Trophoblast cell (in vitro differentiated cells and primary cell): Measurements from ENCODE around the gene UGT2B28.
"Not testable (repeated sequence)": the region's sequence is repeated elsewhere in the genome, so short reads cannot be mapped to it uniquely, and the experiment has no call there.

Source experiments
- DNase-seq, 2 donors: peaks; one replicate each; pipeline ENCODE4 v3.0.0-alpha.2; 2016
- H2AFZ ChIP-seq: 2 replicates; pipeline ENCODE4 v1.6.1; 2013; ENCODE audit warnings: low read length, moderate library complexity, mild to moderate bottlenecking; ENCODE audit not compliant: insufficient read depth, poor library complexity
- H2AK5ac ChIP-seq: 2 replicates; pipeline ENCODE4 v1.6.1; 2013; ENCODE audit warnings: mild to moderate bottlenecking, low read length
- H2BK120ac ChIP-seq: 2 replicates; pipeline ENCODE4 v1.6.1; 2013; ENCODE audit warnings: low read length, mild to moderate bottlenecking, moderate library complexity; ENCODE audit not compliant: insufficient read depth, poor library complexity
- H2BK12ac ChIP-seq: 2 replicates; pipeline ENCODE4 v1.6.1; 2013; ENCODE audit warnings: mild to moderate bottlenecking, low read length, moderate library complexity
- H2BK5ac ChIP-seq: 2 replicates; pipeline ENCODE4 v1.6.1; 2013; ENCODE audit warnings: low read length, low read depth, moderate library complexity, mild to moderate bottlenecking; ENCODE audit not compliant: poor library complexity
- H3K14ac ChIP-seq: 2 replicates; pipeline ENCODE4 v1.6.1; 2013; ENCODE audit warnings: mild to moderate bottlenecking, low read length
- H3K18ac ChIP-seq: 2 replicates; pipeline ENCODE4 v1.6.1; 2013; ENCODE audit warnings: mild to moderate bottlenecking, low read length
- H3K23ac ChIP-seq: 2 replicates; pipeline ENCODE4 v1.6.1; 2013; ENCODE audit warnings: low read length
- H3K27ac ChIP-seq: 2 replicates; pipeline ENCODE4 v1.5.1; 2013; ENCODE audit warnings: low read depth, mild to moderate bottlenecking, inconsistent platforms, low read length, moderate library complexity
- H3K27me3 ChIP-seq: 2 replicates; pipeline ENCODE4 v1.6.1; 2013; ENCODE audit warnings: inconsistent platforms, mild to moderate bottlenecking, low read length, moderate library complexity; ENCODE audit not compliant: insufficient read depth
- H3K36me3 ChIP-seq, 2 experiments: 1 replicate in 1 of 2; 2 replicates in 1 of 2; pipeline ENCODE4 v1.6.1; 2013; ENCODE audit warnings: low read length in 2 of 2, mild to moderate bottlenecking in 2 of 2, moderate library complexity in 1 of 2; ENCODE audit not compliant: insufficient read depth in 2 of 2, control insufficient read depth in 1 of 2
- H3K4ac ChIP-seq: 2 replicates; pipeline ENCODE4 v1.6.1; 2013; ENCODE audit warnings: low read depth, mild to moderate bottlenecking, low read length, moderate library complexity
- H3K4me1 ChIP-seq, 2 experiments: 1 replicate in 1 of 2; 2 replicates in 1 of 2; pipeline ENCODE4 v1.6.1; 2013; ENCODE audit warnings: low read length in 2 of 2, mild to moderate bottlenecking in 2 of 2, moderate library complexity in 1 of 2; ENCODE audit not compliant: insufficient read depth in 2 of 2, control insufficient read depth in 1 of 2
- H3K4me2 ChIP-seq: 2 replicates; pipeline ENCODE4 v1.6.1; 2013; ENCODE audit warnings: inconsistent platforms, mild to moderate bottlenecking, low read length, moderate library complexity
- H3K4me3 ChIP-seq: 2 replicates; pipeline ENCODE4 v1.5.1; 2013; ENCODE audit warnings: mild to moderate bottlenecking, low read depth, low read length, inconsistent platforms
- H3K79me1 ChIP-seq: one replicate; pipeline ENCODE4 v1.6.1; 2013; ENCODE audit warnings: low read length
- H3K79me2 ChIP-seq: 2 replicates; pipeline ENCODE4 v1.6.1; 2013; ENCODE audit warnings: low read length, mild to moderate bottlenecking; ENCODE audit not compliant: control insufficient read depth, insufficient read depth, poor library complexity
- H3K9ac ChIP-seq: 2 replicates; pipeline ENCODE4 v1.6.1; 2013; ENCODE audit warnings: mild to moderate bottlenecking, low read length
- H3K9me3 ChIP-seq: 2 replicates; pipeline ENCODE4 v1.6.1; 2013; ENCODE audit warnings: low read depth, mild to moderate bottlenecking, control low read depth, inconsistent platforms, low read length; ENCODE audit not compliant: insufficient read depth
- H4K12ac ChIP-seq: 2 replicates; pipeline ENCODE4 v1.6.1; 2013; ENCODE audit warnings: low read depth, mild to moderate bottlenecking, low read length, moderate library complexity
- H4K8ac ChIP-seq: 2 replicates; pipeline ENCODE4 v1.6.1; 2013; ENCODE audit warnings: low read depth, mild to moderate bottlenecking, low read length, moderate library complexity
- H4K91ac ChIP-seq: one replicate; pipeline ENCODE4 v1.6.1; 2013; ENCODE audit warnings: low read depth, mild to moderate bottlenecking, low read length, moderate library complexity
- WGBS: extraction: QIAGEN DNeasy Blood & Tissue Kit; methylation state at CpG from one replicate; pipeline ENCODE4 v1.1.7; 2013; ENCODE audit warnings: missing lambda C conversion rate; ENCODE audit not compliant: insufficient read length, insufficient coverage; ENCODE audit errors: extremely low coverage; 5-methylcytosine and 5-hydroxymethylcytosine counted together

UGT2B28 gene

DNA sequence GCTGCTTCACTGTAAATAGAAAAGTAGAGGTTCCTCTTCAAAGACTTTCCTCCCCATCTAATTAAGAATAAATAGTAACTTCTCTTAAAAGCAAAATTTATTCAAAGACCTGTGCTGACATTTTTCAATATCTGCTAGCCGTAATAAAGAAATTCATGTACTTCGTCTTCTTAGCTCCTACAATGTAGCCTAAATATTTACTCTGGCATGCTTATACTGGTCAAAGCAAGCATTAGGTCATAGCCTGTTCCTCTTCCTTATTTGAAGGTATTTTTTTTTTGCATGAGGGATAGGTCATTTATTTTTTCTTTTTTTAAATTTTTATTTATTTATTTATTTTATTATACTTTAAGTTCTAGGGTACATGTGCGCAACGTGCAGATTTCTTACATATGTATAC is 30.0 kb downstream of the UGT2B28 start:
- not testable (repeated sequence) for H3K79me1 ChIP-seq, H3K27ac ChIP-seq, H3K27me3 ChIP-seq, H3K4me1 ChIP-seq, H3K79me2 ChIP-seq, H4K12ac ChIP-seq, H2AK5ac ChIP-seq, H3K14ac ChIP-seq, H3K18ac ChIP-seq, H3K4ac ChIP-seq, H3K23ac ChIP-seq, H2AFZ ChIP-seq, H2BK120ac ChIP-seq, H3K4me2 ChIP-seq, H4K8ac ChIP-seq, H2BK12ac ChIP-seq, H4K91ac ChIP-seq, H2BK5ac ChIP-seq, H3K36me3 ChIP-seq, H3K4me3 ChIP-seq, DNase-seq, H3K9me3 ChIP-seq, H3K9ac ChIP-seq
- WGBS: no CpG with 5 or more reads among the region's 4 CpGs

DNA sequence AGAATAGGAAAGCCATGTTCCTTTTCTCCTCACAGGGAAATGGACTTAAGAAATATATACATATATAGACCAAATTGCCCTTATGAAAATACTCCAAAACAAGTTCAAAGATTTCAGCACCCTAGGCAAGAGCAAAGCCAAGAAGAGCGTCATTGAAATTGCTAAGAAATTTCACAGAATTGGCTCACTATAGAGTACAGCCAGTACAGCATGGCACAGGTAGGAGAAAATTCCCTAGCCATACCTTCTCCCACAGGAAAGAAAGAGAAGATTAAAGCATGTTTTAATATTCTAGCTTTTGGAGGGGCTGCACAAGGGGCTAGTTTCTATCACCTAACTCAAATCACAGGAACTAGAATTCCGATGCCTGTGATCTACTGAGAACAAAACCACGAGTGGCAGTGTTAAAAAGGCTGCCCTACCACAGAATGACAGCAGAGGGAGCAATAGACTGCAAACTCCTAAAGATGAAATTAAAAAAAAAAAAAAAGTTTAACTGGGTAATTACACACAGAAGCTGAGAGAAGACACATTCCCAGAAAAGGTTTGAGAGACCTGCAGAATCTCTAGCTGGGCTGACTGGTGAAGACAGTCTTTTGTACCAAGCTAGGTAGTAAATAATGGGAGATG is 37.5 kb downstream of the UGT2B28 start:
- H3K36me3 ChIP-seq, H3K4me3 ChIP-seq, H2AK5ac ChIP-seq, H2BK12ac ChIP-seq, H3K9me3 ChIP-seq, H3K27me3 ChIP-seq, H4K12ac ChIP-seq, H3K4me2 ChIP-seq, H2AFZ ChIP-seq, H3K4me1 ChIP-seq, H3K14ac ChIP-seq, H3K9ac ChIP-seq, H3K23ac ChIP-seq, H3K18ac ChIP-seq, H2BK120ac ChIP-seq, H3K27ac ChIP-seq, H2BK5ac ChIP-seq, H3K79me2 ChIP-seq, H4K91ac ChIP-seq, H3K79me1 ChIP-seq, H3K4ac ChIP-seq, H4K8ac ChIP-seq: not testable (repeated sequence)
- peak; percentile 8 to 27 for DNase-seq
- no CpG with 5 or more reads among the region's 3 CpGs for WGBS

DNA sequence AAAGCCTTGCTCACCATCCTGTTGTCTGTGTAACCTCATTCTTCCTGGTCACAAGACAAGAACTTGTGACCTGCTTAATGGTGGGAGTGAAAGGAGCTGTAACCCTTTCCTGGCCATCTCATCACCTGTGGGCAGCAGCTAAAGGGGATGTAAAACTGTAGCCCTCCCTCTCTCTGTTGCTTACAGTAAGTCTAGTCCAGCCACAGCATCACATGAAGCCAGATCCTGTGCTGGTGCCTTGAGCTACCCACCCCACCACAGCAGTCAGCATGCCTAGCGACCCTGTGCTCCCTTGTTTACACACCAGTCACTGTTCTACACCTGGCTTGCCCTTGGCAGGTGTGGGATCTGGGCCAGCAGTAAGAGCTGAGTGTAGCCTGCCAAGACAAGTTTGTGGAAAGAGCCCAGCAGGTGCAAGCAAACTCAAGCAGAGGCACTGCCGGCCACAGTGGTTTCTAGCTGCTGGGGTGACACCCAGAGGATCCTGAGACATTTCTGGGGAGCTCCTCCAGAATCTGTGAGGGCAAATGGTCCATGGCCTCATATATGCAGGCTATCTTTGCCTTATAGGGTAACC is 41.0 kb downstream of the UGT2B28 start:
- Histone ChIP-seq H3K79me2 (no peaks in the 10 kb centered on the region), H3K4me1 (no peaks in the 10 kb centered on the region), H2BK120ac (no peak overlapping the region), H2BK12ac (no peak overlapping the region), H3K4me3 (no peak overlapping the region), H3K23ac (no peak overlapping the region), H3K14ac (no peak overlapping the region), H2BK5ac (no peak overlapping the region), H3K36me3 (no peaks in the 10 kb centered on the region), H3K27ac (no peak overlapping the region), H3K18ac (no peak overlapping the region), H3K4me2 (no peak overlapping the region), H3K9ac (no peak overlapping the region), H3K27me3 (no peaks in the 10 kb centered on the region), H3K79me1 (no peaks in the 10 kb centered on the region), H3K4ac (no peak overlapping the region), H2AFZ (no peak overlapping the region), H4K8ac (no peak overlapping the region), H4K12ac (no peak overlapping the region), H3K9me3 (no peaks in the 10 kb centered on the region), H4K91ac (no peak overlapping the region), H2AK5ac (no peak overlapping the region)
- no CpG with 5 or more reads among the region's 2 CpGs for WGBS
- DNase-seq: no peak

DNA sequence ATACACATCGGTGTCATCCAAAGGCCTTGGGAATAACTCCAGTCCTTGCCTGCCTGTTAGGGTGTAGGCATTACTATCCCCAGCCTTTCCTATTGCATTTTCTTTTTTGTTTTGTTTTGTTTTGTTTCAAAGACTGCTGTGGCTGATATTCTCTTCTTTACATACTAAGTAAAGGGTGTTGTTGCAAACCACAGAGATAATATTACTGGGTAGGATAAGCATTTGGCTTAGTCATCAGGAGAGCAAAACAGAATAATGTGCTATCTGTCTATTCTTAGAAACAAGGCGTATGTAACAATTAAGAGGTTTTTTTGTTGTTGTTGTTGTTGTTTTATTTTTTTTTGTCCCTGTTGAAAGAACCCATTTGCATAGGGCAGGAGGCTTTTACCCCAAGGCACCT is 41.8 kb downstream of the UGT2B28 start:
- no peak for DNase-seq

More for the DNA sequence above, 41.8 kb downstream of the UGT2B28 start:
- no peak overlapping the region for H3K9ac ChIP-seq
- no peak overlapping the region for H4K12ac ChIP-seq
- H3K79me2 ChIP-seq: no peaks in the 10 kb centered on the region
- no peak overlapping the region for H2BK120ac ChIP-seq
- H3K27ac ChIP-seq: no peak overlapping the region
- H3K36me3 ChIP-seq: no peaks in the 10 kb centered on the region
- no peak overlapping the region for H4K91ac ChIP-seq
- no peak overlapping the region for H2BK12ac ChIP-seq
- H2AK5ac ChIP-seq: no peak overlapping the region
- H3K18ac ChIP-seq: no peak overlapping the region
- H3K79me1 ChIP-seq: no peaks in the 10 kb centered on the region
- no CpG with 5 or more reads among the region's 2 CpGs for WGBS
- H3K4me3 ChIP-seq: no peak overlapping the region
- H2BK5ac ChIP-seq: no peak overlapping the region
- no peak overlapping the region for H2AFZ ChIP-seq
- no peaks in the 10 kb centered on the region for H3K4me1 ChIP-seq
- no peak overlapping the region for H3K4me2 ChIP-seq
- no peak overlapping the region for H3K23ac ChIP-seq
- no peak overlapping the region for H3K14ac ChIP-seq
- H3K4ac ChIP-seq: no peak overlapping the region
- no peak overlapping the region for H4K8ac ChIP-seq
- no peaks in the 10 kb centered on the region for H3K27me3 ChIP-seq
- H3K9me3 ChIP-seq: no peaks in the 10 kb centered on the region
